Stimulated activated naive CD8-positive, alpha-beta T cell treated with anti-CD3 and anti-CD28 coated beads, Interleukin-15, Interleukin-2, amounts not matched to agents 100 ng/mL and 50 ng/mL, for 24 hours (primary cell): ENCODE measurements around the gene TRIP11.

Experiments
- H3K27ac Mint-ChIP-seq: one replicate; pipeline ENCODE4 v1.8.0; 2021; ENCODE audit warnings: mild to moderate bottlenecking, mixed read lengths
- H3K27me3 Mint-ChIP-seq: one replicate; pipeline ENCODE4 v1.8.0; 2021; ENCODE audit warnings: mixed read lengths
- H3K36me3 Mint-ChIP-seq: one replicate; pipeline ENCODE4 v1.8.0; 2021; ENCODE audit warnings: low read depth, mixed read lengths
- H3K4me1 Mint-ChIP-seq: one replicate; pipeline ENCODE4 v1.8.0; 2021; ENCODE audit warnings: low read depth, mixed read lengths
- H3K4me3 Mint-ChIP-seq: one replicate; pipeline ENCODE4 v1.8.0; 2021; ENCODE audit warnings: mild to moderate bottlenecking, mixed read lengths
- H3K9me3 Mint-ChIP-seq: one replicate; pipeline ENCODE4 v1.8.0; 2021; ENCODE audit warnings: mixed read lengths

TRIP11 gene

DNA sequence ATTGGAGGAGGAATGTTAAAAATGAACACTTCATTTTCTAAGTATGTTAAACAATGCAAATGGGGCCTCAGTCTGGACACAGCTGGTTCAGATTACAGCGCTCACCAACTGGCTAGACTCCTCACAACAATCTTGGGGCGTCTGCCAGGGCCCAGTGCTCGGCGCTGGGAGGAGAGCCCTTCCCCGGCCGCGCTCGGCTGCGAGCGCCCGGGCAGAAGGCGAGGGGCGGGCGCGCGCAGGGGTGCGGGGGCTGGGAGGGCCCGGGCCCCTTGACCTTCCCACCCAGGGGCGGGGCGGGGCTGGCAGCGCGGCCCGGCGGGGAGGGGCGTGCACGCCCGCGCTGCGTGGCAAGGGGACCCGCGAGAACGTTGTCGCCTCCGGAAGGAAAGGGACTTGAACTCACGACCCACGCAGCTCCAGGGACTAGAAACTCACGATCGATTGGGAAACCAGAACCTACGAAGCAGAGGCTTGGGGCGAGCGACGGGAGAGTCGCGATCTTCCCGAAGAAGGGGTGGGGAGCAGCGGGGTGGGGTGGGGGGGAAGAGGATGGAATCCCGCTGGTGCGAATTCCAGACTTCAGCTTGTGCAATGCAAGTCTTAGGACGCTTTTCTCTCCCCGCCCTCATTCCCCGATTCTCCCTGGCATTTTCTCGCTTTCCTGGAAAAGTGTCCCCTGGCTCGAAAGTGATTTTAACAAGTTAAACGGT is 92.2 kb downstream of the TRIP11 start, which contains the start of gene FBLN5:
TSS of gene FBLN5 (minus strand) at position 220 of the 710 bp plus-strand sequence. CDS start 465 bp downstream, outside the sequence.
- Mint-ChIP-seq H3K27me3 (peaks cover 36% of the 10 kb centered on the region), H3K36me3 (no peaks in the 10 kb centered on the region), H3K4me3 (peak within 1 kb of the TSS; percentile 83), H3K27ac (peak within 1 kb of the TSS; percentile 12), H3K9me3 (no peaks in the 10 kb centered on the region), H3K4me1 (peaks cover 16% of the 10 kb centered on the region)

DNA sequence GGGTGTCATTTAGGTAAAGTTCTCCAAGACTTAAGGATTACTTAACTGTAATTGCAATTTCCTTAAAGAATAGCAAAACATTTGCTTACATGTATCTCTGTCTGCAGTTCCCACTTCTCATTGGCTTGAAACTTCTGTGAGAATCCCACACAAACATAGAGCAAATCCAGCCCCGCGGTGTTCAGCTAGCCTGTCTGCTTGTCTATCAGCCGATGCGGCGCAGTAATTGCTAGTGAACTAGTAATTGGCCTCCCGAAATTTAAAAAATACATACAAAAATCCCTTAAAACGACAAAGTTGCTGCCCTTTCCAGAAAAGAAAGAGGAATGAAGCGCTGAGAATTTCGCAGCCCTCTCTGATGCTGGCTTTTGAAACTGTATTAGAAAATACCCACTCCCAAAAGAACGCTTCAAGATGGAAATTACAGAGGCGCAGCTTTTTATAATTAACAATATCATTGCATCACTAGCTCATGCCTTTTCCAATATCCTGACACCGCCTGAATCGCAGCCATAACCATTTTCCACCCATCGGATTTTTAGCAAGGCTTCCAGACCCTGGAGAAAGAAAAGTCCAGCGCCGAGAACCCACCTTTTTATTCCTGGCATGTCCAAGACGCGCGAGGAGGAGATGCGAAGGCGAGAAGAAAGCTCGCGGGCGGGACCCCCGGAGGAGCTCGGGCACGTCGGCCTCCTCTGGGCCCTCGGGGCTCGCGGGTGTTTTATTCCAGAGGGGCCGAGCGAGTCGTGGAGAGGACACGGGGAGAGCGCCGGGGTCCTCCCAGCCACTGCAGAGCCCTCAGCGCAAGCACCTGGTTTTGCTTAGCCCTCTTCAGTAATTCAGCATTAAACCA is 93.0 kb downstream of the TRIP11 start:
- H3K9me3 Mint-ChIP-seq: no peaks in the 10 kb centered on the region
- peaks cover 16% of the 10 kb centered on the region for H3K4me1 Mint-ChIP-seq
- H3K27ac Mint-ChIP-seq: no peak overlapping the region
- H3K36me3 Mint-ChIP-seq: no peaks in the 10 kb centered on the region
- peak overlapping the region; percentile 83 for H3K4me3 Mint-ChIP-seq
- peaks cover 36% of the 10 kb centered on the region for H3K27me3 Mint-ChIP-seq

- Mint-ChIP-seq H3K27me3 (peaks cover 36% of the 10 kb centered on the region), H3K9me3 (no peaks in the 10 kb centered on the region), H3K27ac (no peak overlapping the region), H3K4me3 (peak overlapping the region; percentile 83), H3K4me1 (peaks cover 16% of the 10 kb centered on the region), H3K36me3 (no peaks in the 10 kb centered on the region)
Measured at GRCh38 chr14:91945751-91946621, 93.9 kb downstream of the TRIP11 start.

DNA sequence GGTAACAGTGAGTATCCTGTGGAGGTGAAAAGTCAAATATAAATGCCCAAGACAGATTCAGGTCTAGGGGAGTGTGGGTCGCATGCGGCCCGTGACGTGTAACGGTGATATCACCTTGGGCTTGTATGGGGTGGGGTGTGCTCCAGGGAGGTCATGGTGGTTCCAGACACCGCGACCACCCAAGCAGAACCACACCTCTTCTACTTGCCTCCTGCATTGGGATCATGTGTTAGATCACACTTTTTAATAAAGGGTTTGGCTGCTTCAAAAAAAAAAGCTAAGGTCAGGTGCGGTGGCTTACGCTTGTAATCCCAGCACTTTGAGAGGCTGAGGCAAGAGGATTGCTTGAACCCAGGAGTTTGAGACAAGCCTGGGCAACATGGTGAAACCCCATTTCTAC is 96.9 kb downstream of the TRIP11 start:
- Mint-ChIP-seq H3K4me3 (no peak overlapping the region), H3K4me1 (peaks cover 16% of the 10 kb centered on the region), H3K36me3 (no peaks in the 10 kb centered on the region), H3K27me3 (peaks cover 26% of the 10 kb centered on the region), H3K27ac (no peak overlapping the region), H3K9me3 (no peaks in the 10 kb centered on the region)

DNA sequence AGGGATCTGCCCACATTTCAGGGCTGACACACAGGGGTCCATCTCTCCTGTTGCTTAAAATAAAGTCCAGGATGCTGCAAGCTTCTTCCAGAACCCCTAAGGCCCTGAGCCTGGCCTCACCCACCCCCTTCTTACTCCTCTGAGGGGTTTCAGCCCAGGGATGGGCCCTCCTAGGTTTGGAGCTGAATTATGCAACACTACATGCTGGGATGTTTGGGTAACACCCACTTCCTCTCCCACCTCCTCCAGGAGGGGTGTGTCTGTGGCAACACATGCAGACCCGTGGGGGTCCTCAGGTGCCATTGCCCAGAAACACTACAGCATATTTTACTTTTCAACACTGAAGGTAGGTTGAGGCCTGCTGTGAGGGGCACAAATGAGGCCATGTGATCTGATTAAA is 97.7 kb downstream of the TRIP11 start:
- Mint-ChIP-seq H3K27ac (no peak overlapping the region), H3K9me3 (no peaks in the 10 kb centered on the region), H3K27me3 (peaks cover 26% of the 10 kb centered on the region), H3K4me1 (peaks cover 12% of the 10 kb centered on the region), H3K36me3 (no peaks in the 10 kb centered on the region), H3K4me3 (no peak overlapping the region)

GRCh38 chr14:91940209-91940608 is 99.7 kb downstream of the TRIP11 start:
- H3K4me1 Mint-ChIP-seq: peaks cover 4% of the 10 kb centered on the region
- H3K4me3 Mint-ChIP-seq: no peak overlapping the region
- H3K36me3 Mint-ChIP-seq: no peaks in the 10 kb centered on the region
- no peaks in the 10 kb centered on the region for H3K9me3 Mint-ChIP-seq
- peaks cover 10% of the 10 kb centered on the region for H3K27me3 Mint-ChIP-seq
- H3K27ac Mint-ChIP-seq: no peak overlapping the region

- Mint-ChIP-seq H3K27ac (no peak overlapping the region), H3K27me3 (no peaks in the 10 kb centered on the region), H3K36me3 (no peaks in the 10 kb centered on the region)
Measured at GRCh38 chr14:91935586-91935985, 104.3 kb downstream of the TRIP11 start.

GRCh38 chr14:91934554-91935285 is 105.1 kb downstream of the TRIP11 start:
- Mint-ChIP-seq H3K4me3 (no peak overlapping the region), H3K27me3 (no peaks in the 10 kb centered on the region), H3K36me3 (no peaks in the 10 kb centered on the region)

More at GRCh38 chr14:91935586-91935985, 104.3 kb downstream of the TRIP11 start:
- no peak overlapping the region for H3K4me3 Mint-ChIP-seq
- H3K4me1 Mint-ChIP-seq: no peaks in the 10 kb centered on the region
- H3K9me3 Mint-ChIP-seq: no peaks in the 10 kb centered on the region

DNA sequence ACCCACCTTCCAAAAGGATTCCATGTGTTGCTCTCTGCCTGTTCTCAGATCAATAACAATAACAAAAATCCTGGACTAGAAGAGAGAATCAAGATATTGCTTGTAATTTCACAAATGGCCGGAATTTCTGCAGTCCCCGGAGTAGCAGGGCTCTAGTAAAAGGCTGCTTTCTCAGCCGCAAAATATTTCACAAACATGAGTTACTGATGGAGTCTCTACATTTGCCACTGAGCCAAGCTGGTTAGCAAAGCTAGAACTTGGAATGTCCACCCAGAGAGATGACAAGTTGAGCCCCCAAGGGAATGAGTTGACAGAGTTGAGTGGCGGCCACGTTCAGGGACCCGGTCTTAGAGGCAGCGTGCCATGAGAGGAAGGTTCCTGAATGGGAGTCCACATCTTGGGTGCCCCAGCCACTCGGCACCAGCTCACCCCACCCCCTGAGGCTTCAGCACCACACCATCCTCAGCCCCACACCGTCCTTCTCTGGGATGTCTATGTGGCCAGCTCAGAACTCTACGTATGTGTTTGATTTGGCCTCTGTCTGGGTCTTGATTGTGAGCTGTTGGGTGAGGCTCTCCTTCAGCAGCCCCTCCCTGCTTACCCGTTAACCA is 108.3 kb downstream of the TRIP11 start:
- Mint-ChIP-seq H3K4me3 (no peak overlapping the region), H3K4me1 (no peaks in the 10 kb centered on the region), H3K27ac (no peak overlapping the region), H3K27me3 (no peaks in the 10 kb centered on the region), H3K9me3 (no peaks in the 10 kb centered on the region), H3K36me3 (no peaks in the 10 kb centered on the region)

More at GRCh38 chr14:91934554-91935285, 105.1 kb downstream of the TRIP11 start:
- Mint-ChIP-seq H3K27ac (no peak overlapping the region), H3K9me3 (no peaks in the 10 kb centered on the region), H3K4me1 (no peaks in the 10 kb centered on the region)

DNA sequence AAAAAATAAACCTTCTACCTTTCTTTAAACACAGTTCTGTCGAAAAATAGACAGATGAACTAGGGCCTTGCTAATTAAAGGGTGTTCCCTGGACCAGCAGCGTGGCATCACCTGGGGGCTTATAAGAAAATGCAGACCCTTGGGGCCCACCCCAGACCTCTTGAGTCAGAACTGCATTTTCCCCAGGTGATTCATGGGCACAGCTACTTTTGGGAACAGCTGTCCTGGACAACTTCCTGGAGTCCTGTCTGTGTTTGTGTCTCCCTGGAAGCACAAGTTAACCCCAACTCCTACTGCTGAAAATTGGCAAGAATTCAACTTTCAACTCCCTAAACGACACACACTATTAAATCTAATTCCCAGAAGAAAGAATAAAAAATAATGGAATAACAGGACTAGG is 110.2 kb downstream of the TRIP11 start:
- Mint-ChIP-seq H3K36me3 (no peaks in the 10 kb centered on the region), H3K27me3 (no peaks in the 10 kb centered on the region), H3K4me1 (no peaks in the 10 kb centered on the region), H3K9me3 (no peaks in the 10 kb centered on the region), H3K27ac (no peak overlapping the region), H3K4me3 (no peak overlapping the region)

DNA sequence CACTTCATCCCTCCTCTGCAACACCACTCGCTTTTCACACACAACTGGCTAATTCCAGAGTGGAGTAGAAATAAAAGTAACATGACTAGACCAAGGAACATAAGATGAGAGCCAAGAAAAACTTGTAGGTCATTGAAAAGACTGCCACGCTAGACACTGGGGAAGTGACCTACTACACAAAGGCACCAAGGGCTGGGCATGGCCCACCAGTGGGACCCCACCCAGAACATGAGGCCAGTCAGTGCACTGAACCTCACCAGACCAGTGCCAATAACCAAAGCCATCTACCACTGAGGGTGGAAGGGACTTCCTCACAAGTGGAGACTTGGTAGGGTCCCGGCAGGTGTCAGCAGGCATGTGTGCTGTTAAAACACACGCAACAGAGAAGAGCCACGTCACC is 112.1 kb downstream of the TRIP11 start:
- no peak overlapping the region for H3K27ac Mint-ChIP-seq
- no peaks in the 10 kb centered on the region for H3K4me1 Mint-ChIP-seq
- H3K36me3 Mint-ChIP-seq: no peaks in the 10 kb centered on the region
- no peak overlapping the region for H3K4me3 Mint-ChIP-seq
- no peaks in the 10 kb centered on the region for H3K9me3 Mint-ChIP-seq
- H3K27me3 Mint-ChIP-seq: no peaks in the 10 kb centered on the region

DNA sequence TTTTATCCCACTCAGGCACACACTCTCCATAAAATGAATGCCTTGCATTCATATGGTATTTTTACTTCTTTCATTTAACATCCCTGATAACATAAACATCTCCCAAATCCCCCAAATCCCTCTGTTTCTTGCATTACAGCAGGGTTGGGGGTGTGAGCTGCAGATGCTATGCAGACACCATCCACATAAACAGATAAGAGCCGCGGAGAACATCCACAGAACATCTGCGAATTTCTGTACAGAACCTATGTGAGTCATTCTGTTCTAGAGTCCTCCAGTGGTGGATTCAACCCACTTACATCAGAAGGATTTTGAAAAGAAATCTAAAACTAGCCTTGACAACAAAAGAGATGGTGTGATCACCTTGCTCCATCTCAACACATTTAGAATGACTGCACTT is 112.7 kb downstream of the TRIP11 start:
- no peak overlapping the region for H3K4me3 Mint-ChIP-seq
- H3K4me1 Mint-ChIP-seq: no peaks in the 10 kb centered on the region
- H3K27ac Mint-ChIP-seq: no peak overlapping the region
- no peaks in the 10 kb centered on the region for H3K9me3 Mint-ChIP-seq
- H3K27me3 Mint-ChIP-seq: no peaks in the 10 kb centered on the region
- no peaks in the 10 kb centered on the region for H3K36me3 Mint-ChIP-seq

GRCh38 chr14:91926131-91926890 is 113.5 kb downstream of the TRIP11 start:
- no peak overlapping the region for H3K4me3 Mint-ChIP-seq
- no peaks in the 10 kb centered on the region for H3K36me3 Mint-ChIP-seq
- no peak overlapping the region for H3K27ac Mint-ChIP-seq
- H3K27me3 Mint-ChIP-seq: no peaks in the 10 kb centered on the region
- no peaks in the 10 kb centered on the region for H3K9me3 Mint-ChIP-seq
- H3K4me1 Mint-ChIP-seq: no peaks in the 10 kb centered on the region
